Pons (tissue), 1 donor: Measurements from ENCODE around the gene ADCYAP1R1.
A peak's percentile ranks its signal among the peaks of the same experiment; 100 is the strongest.
"Not testable (repeated sequence)": the region's sequence is repeated elsewhere in the genome, so short reads cannot be mapped to it uniquely, and the experiment has no call there.

Source experiments
- DNase-seq: peaks from one replicate; pipeline ENCODE4 v3.0.0-alpha.2; 2016; ENCODE audit warnings: low spot score

The ADCYAP1R1 gene

GRCh38 chr7:31134246-31135188 is 82.4 kb downstream of the ADCYAP1R1 start:
- DNase-seq, result peak; percentile 81

GRCh38 chr7:31137234-31137633 is 85.1 kb downstream of the ADCYAP1R1 start:
- DNase-seq, result no peak

- DNase-seq, result no peak
These were observed 93.2 kb downstream of the ADCYAP1R1 start for GRCh38 chr7:31145339-31145738.

- DNase-seq, result no peak
These were observed 93.9 kb downstream of the ADCYAP1R1 start for GRCh38 chr7:31146030-31146429.

DNA sequence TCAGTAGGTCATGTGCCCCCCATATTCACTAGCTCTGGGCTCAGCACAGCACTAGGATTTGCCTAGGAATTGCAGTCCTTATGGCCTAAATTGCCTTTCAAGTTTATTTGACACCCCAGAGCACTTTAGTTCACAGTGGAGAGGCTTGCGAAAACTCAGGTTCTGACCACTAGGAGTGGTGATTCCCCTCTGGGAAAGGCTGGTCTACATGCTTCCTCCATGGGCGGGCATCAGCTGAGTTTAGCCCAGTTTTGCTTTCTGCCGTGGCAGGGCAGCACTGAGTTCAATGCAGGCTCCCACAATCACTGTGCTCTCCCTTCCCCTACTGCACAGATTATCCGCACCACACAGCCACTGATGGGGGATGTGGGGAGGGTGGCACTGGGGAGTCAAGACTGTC is 94.4 kb downstream of the ADCYAP1R1 start:
- no peak for DNase-seq

DNA sequence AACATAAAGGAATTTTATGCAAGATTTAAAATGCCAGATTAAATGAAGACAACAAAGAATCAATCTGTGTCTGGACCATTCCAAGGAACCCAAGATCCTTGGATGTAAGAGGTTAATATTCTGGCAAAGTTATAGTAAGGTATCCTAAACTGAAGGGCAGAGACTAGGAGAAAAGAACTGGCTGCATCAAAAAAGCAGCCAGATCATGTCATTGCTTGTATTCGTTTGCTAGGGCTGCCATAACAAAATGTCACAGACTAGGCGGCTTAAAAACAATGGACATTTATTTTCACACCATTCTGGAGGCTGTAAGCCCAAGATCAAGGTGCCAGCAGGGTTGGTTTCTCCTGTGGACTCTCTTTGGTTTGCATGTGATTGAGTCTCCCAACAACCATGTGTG is 99.7 kb downstream of the ADCYAP1R1 start:
- DNase-seq, result no peak

GRCh38 chr7:31153318-31153717 is 101.2 kb downstream of the ADCYAP1R1 start:
- DNase-seq, result not testable (repeated sequence)

DNA sequence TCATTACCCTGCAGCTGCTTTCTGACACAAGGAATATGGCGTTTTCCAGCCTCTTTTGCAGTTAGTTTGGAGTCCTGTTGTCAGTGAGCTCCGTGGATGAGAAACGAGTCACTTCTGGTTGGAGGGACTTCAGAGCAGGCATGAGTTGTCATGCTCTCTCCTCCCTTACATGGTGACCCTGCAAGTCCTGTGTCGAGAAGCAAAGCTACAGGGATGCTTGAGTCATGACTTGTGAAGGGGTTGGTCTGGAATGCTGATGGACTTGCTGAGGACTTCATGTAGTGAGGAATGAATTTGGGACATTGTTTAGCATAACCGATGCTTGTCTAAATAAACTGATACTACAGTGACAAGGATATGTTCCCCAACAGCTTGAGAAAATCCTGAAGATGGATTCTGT is 108.8 kb downstream of the ADCYAP1R1 start:
- DNase-seq, result no peak
